AG09319 (cell line): ENCODE results near the gene EXOC6B.

ENCODE experiments used
- DNase-seq: peaks from one replicate; pipeline ENCODE4 v3.0.0-alpha.2; 2010; ENCODE audit warnings: low read depth; ENCODE audit errors: extremely low read depth
- CTCF ChIP-seq: IDR thresholded peaks from 2 replicates; pipeline ENCODE4 v1.5.1; 2011; ENCODE audit warnings: low read depth, mild to moderate bottlenecking, inconsistent platforms, low read length, moderate library complexity

EXOC6B gene

DNA sequence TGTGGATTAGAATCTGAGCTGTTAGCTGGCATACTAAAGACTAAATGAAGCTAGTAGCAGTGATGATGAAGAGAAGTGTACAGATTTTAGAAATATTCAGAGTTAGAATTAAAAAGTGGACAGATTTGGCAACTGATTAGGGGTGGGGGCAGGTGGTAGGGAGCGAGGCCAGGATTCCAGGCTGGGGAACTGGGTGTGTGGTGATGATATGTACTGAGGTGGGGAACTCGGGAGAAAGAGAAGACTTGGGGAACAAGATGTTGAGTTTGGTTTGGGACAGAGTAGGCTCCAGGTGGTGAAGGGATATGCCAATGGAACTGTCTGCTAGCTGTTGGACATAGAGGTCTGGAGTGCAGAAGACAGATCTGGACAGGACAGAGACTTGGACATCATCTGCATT lies 669.0 kb downstream of the EXOC6B start:
- DNase-seq: no peak
- no peak for TF ChIP-seq CTCF

DNA sequence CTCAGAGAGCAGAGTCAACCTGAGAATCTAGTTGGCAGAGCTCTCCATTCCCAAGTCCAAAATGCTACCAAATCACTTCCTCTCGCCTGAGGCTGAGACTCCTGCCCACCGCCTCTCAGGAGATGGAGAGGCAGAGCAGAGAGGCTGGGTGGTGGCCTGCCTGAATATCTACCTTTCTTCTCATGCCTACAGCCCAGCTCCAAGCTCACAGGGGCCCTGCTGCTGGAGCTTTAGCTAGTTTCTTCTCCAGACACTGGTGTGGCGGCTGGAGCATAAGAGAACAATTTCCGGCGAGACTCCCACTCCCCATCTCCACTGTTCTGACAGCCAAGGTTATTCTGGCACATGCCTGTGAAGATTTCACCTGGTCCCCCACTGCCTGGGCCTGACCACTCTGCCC lies 670.1 kb downstream of the EXOC6B start:
- TF ChIP-seq CTCF: no peak
- DNase-seq: no peak

- no peak for TF ChIP-seq CTCF
- DNase-seq: no peak
Observed at GRCh38 chr2:72155151-72155550, 670.7 kb downstream of the EXOC6B start.

DNA sequence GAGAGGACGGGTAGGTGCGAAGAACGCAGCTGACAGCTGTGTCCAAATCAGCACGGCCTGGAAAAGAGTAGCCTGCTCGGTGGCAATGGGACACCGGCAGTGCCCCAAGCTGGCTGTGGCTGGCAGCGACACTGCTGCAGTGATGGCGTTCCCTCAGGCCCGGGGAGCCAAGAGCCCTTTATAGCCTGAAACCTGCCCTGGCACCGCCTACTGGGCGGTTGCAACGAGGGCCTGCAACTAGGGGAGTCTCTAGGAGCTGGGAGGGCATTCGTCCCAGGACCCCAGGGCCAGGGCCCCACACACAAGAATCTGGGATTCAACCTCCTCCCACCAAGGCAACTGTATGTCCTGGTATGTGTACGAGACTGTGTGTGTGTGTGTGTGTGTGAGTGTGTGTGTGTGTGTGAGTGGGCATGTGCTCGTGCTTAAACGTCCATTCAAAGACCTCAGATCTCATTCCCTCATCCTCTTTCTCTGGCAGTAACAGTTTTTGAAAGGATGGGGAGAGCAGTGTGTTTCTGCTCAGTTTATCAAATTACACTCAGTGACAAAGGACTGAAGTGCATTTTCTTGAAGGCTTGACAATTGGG lies 671.4 kb downstream of the EXOC6B start:
- DNase-seq: no peak
- TF ChIP-seq CTCF: no peak

DNA sequence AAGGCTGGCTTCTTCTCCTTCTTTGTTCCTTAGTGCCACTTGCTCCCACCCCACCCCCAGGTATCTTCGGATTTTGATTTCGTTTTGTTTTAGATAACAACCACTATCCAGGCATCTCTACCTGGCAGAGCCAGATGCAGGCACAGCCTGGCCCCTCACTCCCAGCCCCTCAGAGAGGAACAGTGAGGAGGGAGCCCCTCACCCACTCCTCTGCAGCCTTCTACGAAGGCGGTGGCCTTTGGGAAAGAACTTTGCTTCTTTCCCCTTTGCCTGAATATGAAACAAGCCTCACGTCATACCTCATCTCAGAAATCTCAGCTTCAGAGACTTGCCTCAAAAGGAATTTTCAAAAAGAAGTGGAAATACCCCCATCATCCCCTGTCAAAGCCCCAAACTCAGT lies 671.9 kb downstream of the EXOC6B start:
- no peak for TF ChIP-seq CTCF
- DNase-seq: no peak

DNA sequence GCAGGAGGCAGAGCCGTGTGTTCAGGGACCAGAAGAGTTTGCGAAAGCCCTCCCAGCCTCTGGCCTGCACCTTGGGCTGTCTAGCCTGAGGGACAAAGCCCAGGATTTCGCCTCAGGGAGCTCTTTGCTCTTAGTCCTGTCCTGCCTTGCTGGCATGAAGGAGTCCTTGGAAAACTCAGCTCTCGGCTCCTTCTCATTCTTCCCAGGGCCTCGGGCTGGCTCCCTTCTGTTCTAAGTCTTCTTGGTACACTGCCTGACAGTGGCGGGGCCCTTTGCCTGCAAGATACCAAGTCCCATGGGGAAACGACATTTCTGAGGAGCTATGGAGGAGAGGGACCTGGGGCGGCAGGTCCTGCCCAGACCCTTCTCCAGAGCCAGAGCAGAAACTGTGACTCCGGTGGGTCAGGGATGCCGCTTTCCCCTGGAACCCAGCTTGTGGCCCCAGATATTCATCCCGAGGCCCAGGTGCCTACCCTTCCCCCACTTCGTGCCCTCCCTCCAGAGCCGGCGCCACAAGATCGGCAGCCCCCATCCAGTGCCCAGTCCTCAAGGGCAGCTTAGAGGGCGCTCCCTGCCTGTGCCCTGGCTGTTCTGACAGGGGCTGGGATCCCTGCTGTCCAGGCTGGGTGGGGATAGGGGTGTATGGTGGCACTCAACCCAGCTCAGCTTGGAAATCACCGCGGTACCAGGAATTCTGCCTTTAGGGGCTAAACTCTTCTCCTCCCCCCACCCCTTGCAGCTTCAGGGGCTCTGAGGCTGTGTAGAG lies 672.6 kb downstream of the EXOC6B start:
- TF ChIP-seq CTCF: no peak
- no peak for DNase-seq

DNA sequence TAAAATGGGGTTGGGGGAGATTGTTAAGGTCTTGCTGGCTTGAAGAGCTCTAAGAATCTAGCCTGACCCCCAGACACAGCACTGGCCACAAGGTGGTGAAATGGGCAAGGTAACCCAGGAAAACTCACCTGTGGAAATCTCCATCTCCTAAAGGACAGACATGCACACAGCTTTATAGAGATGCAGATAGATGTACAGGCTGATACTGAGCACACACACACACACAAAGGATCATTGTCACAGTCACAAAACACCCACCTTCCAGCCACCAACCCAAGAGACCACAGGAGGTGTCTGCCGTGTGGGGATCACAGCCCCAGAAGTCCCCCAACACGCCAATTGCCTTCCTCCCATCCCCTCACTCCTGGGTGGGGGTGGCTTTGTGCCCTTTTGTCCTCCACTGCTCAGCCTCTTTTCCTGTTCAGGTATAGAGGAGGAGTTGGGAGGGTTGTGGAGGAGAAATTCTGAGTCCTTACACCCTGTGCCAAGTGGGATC lies 674.9 kb downstream of the EXOC6B start:
- TF ChIP-seq CTCF: no peak
- no peak for DNase-seq
